Peyer's patch (tissue), 4 donors: ENCODE data around the gene KLF13. TPM values are rescaled to one million over a fixed set of nuclear protein-coding genes. Genes with fewer than 3 reads are reported as not detected.
A peak's percentile ranks its signal among the peaks of the same experiment; 100 is the strongest.

Experiments
- DNase-seq, 3 donors: peaks; one replicate each; pipeline ENCODE4 v3.0.0-alpha.2; 2017 to 2019
- H3K27ac ChIP-seq, 4 donors: fragments of 200-600 bp; sonication (generic); one replicate each; pipeline ENCODE4 v1.5.1; 2016 to 2019
- H3K27me3 ChIP-seq, 2 donors: fragments of 200-600 bp; sonication (generic); one replicate each; pipeline ENCODE4 v1.5.1; 2019
- H3K36me3 ChIP-seq, 3 donors: fragments of 200-600 bp; sonication (generic); one replicate each; pipeline ENCODE4 v1.5.1; 2016 to 2019
- H3K4me1 ChIP-seq, 4 donors: fragments of 200-600 bp; sonication (generic); one replicate each; pipeline ENCODE4 v1.5.1; 2016 to 2019
- H3K4me3 ChIP-seq, 4 donors: fragments of 200-600 bp; sonication (generic); 1 replicate in 3 of 4; 2 replicates in 1 of 4; pipeline ENCODE4 v1.5.1; 2016 to 2019; ENCODE audit warnings: mild to moderate bottlenecking in 1 of 4
- H3K9me3 ChIP-seq, 4 donors: fragments of 200-600 bp; sonication (generic); one replicate each; pipeline ENCODE4 v1.5.1; 2016 to 2019; ENCODE audit warnings: mild to moderate bottlenecking in 1 of 4
- CTCF ChIP-seq, 6 experiments: fragments of 450-650 bp in 4 of 6; fragments of 200-600 bp in 2 of 6; sonication (generic) in 1 of 6; IDR thresholded peaks; one replicate each; pipeline ENCODE4 v1.5.1; 2017 to 2019; ENCODE audit warnings: antibody characterized with exemption in 6 of 6, mild to moderate bottlenecking in 3 of 6, moderate library complexity in 1 of 6
- POLR2A ChIP-seq, 2 donors: fragments of 450-650 bp; IDR thresholded peaks; one replicate each; pipeline ENCODE4 v1.5.1; 2017; ENCODE audit warnings: antibody characterized with exemption in 2 of 2, mild to moderate bottlenecking in 2 of 2, moderate library complexity in 2 of 2
- total RNA-seq, 4 donors: library from RNA; depleted of rRNA; stranded (reverse); fragments of >200 nt; gene quantifications; one replicate each; pipeline ENCODE4 v1.1.0, GENCODE V29; 2016

Gene KLF13
- total RNA-seq, 4 donors from 2014 or later: 51.2 to 80.4 (median 75.6) TPM

GRCh38 chr15:31372635-31373091, 46.0 kb downstream of the KLF13 start:
- Histone ChIP-seq H3K27me3 (no peaks in the 10 kb centered on the region), H3K4me1 (peaks cover 5 to 62% (median 10%) of the 10 kb centered on the region in 4 donors), H3K9me3 (no peaks in the 10 kb centered on the region), H3K4me3 (no peak overlapping the region), H3K36me3 (peaks cover 0 to 28% (median 0%) of the 10 kb centered on the region in 3 donors), H3K27ac (peak overlapping the region in 2 of 4 donors; percentile 84 to 93)
- no peak for TF ChIP-seq POLR2A (IDR thresholded peaks at IDR 0.05)
- TF ChIP-seq CTCF (IDR thresholded peaks at IDR 0.05): no peak
- DNase-seq: no peak

GRCh38 chr15:31373096-31373865, 46.6 kb downstream of the KLF13 start:
- Histone ChIP-seq H3K4me3 (no peak overlapping the region), H3K4me1 (peaks cover 0 to 62% (median 8%) of the 10 kb centered on the region in 4 donors), H3K27me3 (no peaks in the 10 kb centered on the region), H3K36me3 (peaks cover 0 to 28% (median 0%) of the 10 kb centered on the region in 3 donors), H3K9me3 (no peaks in the 10 kb centered on the region), H3K27ac (peak overlapping the region in 3 of 4 donors; percentile 65 to 93 (median 84))
- DNase-seq: no peak
- TF ChIP-seq CTCF (IDR thresholded peaks at IDR 0.05): no peak
- no peak for TF ChIP-seq POLR2A (IDR thresholded peaks at IDR 0.05)

- Histone ChIP-seq H3K4me1 (peaks cover 0 to 68% (median 4%) of the 10 kb centered on the region in 4 donors), H3K4me3 (no peak overlapping the region), H3K27me3 (no peaks in the 10 kb centered on the region), H3K36me3 (peaks cover 0 to 31% (median 0%) of the 10 kb centered on the region in 3 donors), H3K27ac (peak overlapping the region in 3 of 4 donors; percentile 65 to 93 (median 84)), H3K9me3 (no peaks in the 10 kb centered on the region)
- no peak for DNase-seq
- TF ChIP-seq CTCF (IDR thresholded peaks at IDR 0.05) (no peak), POLR2A (IDR thresholded peaks at IDR 0.05) (no peak)
Observed at GRCh38 chr15:31373970-31374369, 47.3 kb downstream of the KLF13 start.

- DNase-seq: peak in 2 of 3 donors; percentile 82 to 85
- TF ChIP-seq POLR2A (IDR thresholded peaks at IDR 0.05) (peak in 1 of 2 donors; percentile 70), CTCF (IDR thresholded peaks at IDR 0.05) (no peak)
- H3K27ac ChIP-seq: peak overlapping the region in 3 of 4 donors; percentile 65 to 93 (median 84)
- no peak overlapping the region for H3K4me3 ChIP-seq
- peaks cover 0 to 36% (median 0%) of the 10 kb centered on the region in 3 donors for H3K36me3 ChIP-seq
- H3K4me1 ChIP-seq: peaks cover 0 to 73% (median 3%) of the 10 kb centered on the region in 4 donors
- H3K9me3 ChIP-seq: no peaks in the 10 kb centered on the region
- no peaks in the 10 kb centered on the region for H3K27me3 ChIP-seq
Observed at GRCh38 chr15:31374489-31374888, 47.9 kb downstream of the KLF13 start.

GRCh38 chr15:31374986-31375385, 48.4 kb downstream of the KLF13 start:
- Histone ChIP-seq H3K27ac (peak overlapping the region in 3 of 4 donors; percentile 65 to 93 (median 84)), H3K36me3 (peaks cover 0 to 40% (median 0%) of the 10 kb centered on the region in 3 donors)

More at GRCh38 chr15:31374986-31375385, 48.4 kb downstream of the KLF13 start:
- no peak for DNase-seq
- H3K9me3 ChIP-seq: no peaks in the 10 kb centered on the region
- peaks cover 0 to 77% (median 3%) of the 10 kb centered on the region in 4 donors for H3K4me1 ChIP-seq
- H3K4me3 ChIP-seq: no peak overlapping the region
- TF ChIP-seq CTCF (IDR thresholded peaks at IDR 0.05) (no peak), POLR2A (IDR thresholded peaks at IDR 0.05) (no peak)
- no peaks in the 10 kb centered on the region for H3K27me3 ChIP-seq
